ENCODE results near the gene GMDS. TPM values are rescaled to one million over a fixed set of nuclear protein-coding genes. Genes with fewer than 3 reads are reported as not detected.

Gene GMDS
- total and polyA plus RNA-seq, 5 donors: 8.1 to 13.5 (median 12.6) TPM

DNA sequence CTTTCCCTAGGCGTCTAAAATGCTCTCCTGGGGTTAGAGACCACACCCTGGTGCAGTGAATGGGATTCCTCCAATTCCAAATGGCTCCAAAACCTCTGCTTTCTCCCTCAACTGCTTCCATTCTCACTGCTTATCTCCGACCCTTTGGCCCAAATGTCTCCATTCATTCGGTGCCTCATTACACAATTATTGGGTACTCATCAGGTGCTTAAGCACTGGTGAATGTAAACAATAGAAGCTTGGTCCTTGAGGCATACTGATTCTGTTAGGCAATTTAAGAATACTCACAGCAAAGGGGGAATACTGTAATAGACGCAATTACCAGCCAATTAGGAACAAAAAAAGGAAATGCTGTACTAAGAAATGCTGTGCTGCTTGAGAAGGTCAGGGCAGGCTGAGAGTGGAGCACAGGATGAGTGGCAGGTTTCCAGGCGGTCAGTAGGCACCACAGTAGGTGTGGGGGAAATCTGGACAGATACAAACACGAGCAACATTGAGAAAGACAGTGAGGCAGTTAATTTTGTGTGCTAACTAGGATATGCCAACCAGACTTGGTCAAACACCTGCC, 23.0 kb downstream of the GMDS start:
- DNase-seq: no peak
- Histone ChIP-seq H3K27ac (ENCODE audit: low read length) (peak overlapping the region; percentile 36), H3K9me3 (ENCODE audit: control insufficient read depth, low read length) (no peaks in the 10 kb centered on the region), H3K4me1 (ENCODE audit: control insufficient read depth, insufficient read depth, low read length) (no peaks in the 10 kb centered on the region), H3K4me3 (ENCODE audit: low read length) (peak overlapping the region; percentile 66), H3K27me3 (ENCODE audit: control insufficient read depth, insufficient read depth) (no peaks in the 10 kb centered on the region)
- intact Hi-C loops (cut with DNase I): no loop called here
- peak; percentile 31 to 61 for ATAC-seq
- 44% methylated on average over 6 of the region's 6 CpGs for WGBS

DNA sequence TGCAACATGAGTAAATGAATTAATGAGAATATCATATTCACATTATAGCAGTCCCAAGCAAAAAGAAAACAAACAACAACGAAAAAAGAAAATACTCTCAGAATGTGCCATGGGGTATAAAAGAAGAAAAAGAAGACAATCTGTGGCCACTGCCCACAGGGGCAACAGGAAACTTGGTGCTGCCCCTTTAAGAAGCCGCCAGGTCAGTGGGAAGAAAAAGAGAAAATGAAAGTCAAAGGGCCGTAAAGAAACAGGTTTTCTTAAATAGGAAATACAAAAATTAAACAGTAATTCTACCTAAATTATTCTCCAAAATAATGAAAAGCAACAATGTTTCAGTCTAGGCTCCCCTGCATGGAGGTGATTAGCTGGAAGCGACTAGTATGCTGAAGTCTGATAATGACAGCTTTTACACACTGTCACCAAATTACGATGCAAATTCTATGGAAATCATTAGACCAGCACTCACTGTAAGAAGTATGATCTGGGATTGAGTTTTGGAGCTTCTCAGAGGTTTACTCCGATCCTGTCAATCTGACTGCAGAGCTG, 23.6 kb downstream of the GMDS start:
- Histone ChIP-seq H3K9me3 (ENCODE audit: control insufficient read depth, low read length) (no peaks in the 10 kb centered on the region), H3K4me3 (ENCODE audit: low read length) (peak overlapping the region; percentile 66), H3K27ac (ENCODE audit: low read length) (peak overlapping the region; percentile 36), H3K27me3 (ENCODE audit: control insufficient read depth, insufficient read depth) (no peaks in the 10 kb centered on the region), H3K4me1 (ENCODE audit: control insufficient read depth, insufficient read depth, low read length) (no peaks in the 10 kb centered on the region)
- DNase-seq (no peak), ATAC-seq (no peak)
- intact Hi-C loops (cut with DNase I): no loop called here
- 48% methylated on average over 6 of the region's 6 CpGs for WGBS

DNA sequence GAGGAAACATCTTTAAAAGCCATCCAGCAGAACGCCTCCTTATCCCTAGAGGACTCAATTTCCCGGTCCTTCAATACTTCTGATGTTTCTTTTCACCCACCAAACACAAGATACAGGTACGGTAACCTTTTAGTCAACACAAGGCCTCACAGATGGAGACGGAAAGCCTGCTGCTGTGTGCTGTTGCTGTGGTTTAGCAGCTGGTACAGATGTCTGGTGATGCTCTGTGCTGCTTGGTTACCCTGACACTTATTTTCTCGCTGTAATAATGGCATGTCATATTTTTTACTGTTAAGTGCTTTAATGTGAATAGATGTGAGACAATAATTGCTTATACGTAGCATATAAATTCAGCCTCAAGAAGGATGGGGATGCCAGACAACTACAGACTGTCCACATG, 25.3 kb downstream of the GMDS start:
- ATAC-seq (no peak), DNase-seq (no peak)
- Histone ChIP-seq H3K4me1 (ENCODE audit: control insufficient read depth, insufficient read depth, low read length) (no peaks in the 10 kb centered on the region), H3K4me3 (ENCODE audit: low read length) (no peak overlapping the region), H3K27ac (ENCODE audit: low read length) (no peak overlapping the region), H3K27me3 (ENCODE audit: control insufficient read depth, insufficient read depth) (no peaks in the 10 kb centered on the region), H3K9me3 (ENCODE audit: control insufficient read depth, low read length) (no peaks in the 10 kb centered on the region)
- intact Hi-C loops (cut with DNase I): no loop called here
- 84% methylated on average over 6 of the region's 6 CpGs for WGBS

DNA sequence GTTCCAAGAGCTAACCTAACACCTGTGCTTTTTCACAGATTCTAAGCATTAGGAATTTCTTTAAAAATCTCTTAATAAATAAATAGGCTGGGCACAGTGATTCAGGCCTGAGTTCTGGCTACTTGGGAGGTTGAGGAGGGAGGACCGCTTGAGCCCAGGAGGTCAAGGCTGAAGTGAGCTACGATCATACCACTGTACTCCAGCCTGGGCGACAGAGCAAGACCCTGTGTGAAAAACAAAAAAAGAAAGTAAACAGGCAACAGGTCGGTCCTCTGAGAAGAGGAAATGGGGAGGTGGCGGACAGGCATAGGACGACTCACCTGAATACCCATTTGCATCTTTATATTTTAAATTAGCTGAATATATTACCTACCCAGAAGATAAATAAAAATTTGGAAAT, 26.5 kb downstream of the GMDS start:
- DNase-seq: no peak
- Histone ChIP-seq H3K4me3 (ENCODE audit: low read length) (no peak overlapping the region), H3K4me1 (ENCODE audit: control insufficient read depth, insufficient read depth, low read length) (no peaks in the 10 kb centered on the region), H3K9me3 (ENCODE audit: control insufficient read depth, low read length) (no peaks in the 10 kb centered on the region), H3K27ac (ENCODE audit: low read length) (no peak overlapping the region), H3K27me3 (ENCODE audit: control insufficient read depth, insufficient read depth) (no peaks in the 10 kb centered on the region)
- intact Hi-C loops (cut with DNase I): no loop called here
- WGBS: 95% methylated on average over 6 of the region's 6 CpGs
- ATAC-seq: no peak

DNA sequence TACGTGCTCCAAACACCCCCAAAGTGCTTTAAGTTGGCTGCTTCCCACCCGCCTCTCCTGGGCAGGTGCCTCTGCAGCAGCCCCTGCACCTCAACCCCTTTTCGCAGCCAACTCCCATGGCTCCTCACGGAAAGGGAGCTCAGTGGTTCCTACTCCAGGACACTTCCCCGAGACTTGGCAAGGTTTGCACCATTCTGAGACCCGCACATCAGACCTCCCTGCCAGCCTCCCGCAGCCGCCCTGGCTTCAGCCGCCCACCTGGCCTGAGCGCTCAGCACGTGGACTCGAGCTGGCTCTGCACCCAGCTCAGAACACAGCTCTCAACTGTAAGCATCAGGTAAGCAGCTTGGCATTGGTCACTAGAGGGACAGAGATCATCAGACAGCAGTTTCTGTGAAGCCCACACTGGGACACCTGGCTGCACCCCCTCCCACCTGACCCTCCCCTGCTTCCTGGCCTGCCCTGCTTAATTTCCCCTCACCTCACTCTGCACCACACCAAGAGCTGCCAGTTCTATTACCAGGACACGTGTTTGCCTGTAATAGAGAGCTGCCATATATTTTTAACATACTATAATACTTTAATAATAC, 28.5 kb downstream of the GMDS start:
- ATAC-seq: no peak

DNA sequence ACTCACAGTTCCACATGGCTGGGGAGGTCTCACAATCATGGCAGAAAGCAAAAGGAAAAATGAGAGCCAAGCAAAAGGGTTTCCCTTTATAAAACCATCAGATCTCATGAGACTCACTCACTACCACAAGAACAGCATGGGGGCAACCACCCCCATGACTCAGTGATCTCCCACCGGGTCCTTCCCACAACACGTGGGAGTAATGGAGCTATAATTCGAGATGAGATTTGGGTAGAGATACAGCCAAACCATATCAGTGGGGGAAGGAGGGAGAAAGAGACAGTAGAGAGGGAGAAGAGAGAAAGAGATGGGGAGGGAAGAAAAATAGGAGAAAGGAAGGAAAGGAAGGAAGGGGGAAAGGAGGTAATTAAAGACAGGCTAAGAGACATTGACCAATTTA, 30.1 kb downstream of the GMDS start:
- H3K4me1 ChIP-seq (ENCODE audit: control insufficient read depth, insufficient read depth, low read length): no peaks in the 10 kb centered on the region
- no peak for ATAC-seq
- intact Hi-C loops (cut with DNase I): no loop called here
- no peak for DNase-seq
- WGBS: 80% methylated on average over 3 of the region's 3 CpGs
- H3K9me3 ChIP-seq (ENCODE audit: control insufficient read depth, low read length): no peaks in the 10 kb centered on the region
- H3K4me3 ChIP-seq (ENCODE audit: low read length): no peak overlapping the region
- no peak overlapping the region for H3K27ac ChIP-seq (ENCODE audit: low read length)
- H3K27me3 ChIP-seq (ENCODE audit: control insufficient read depth, insufficient read depth): no peaks in the 10 kb centered on the region

More for the DNA sequence above, 28.5 kb downstream of the GMDS start:
- Histone ChIP-seq H3K27ac (ENCODE audit: low read length) (no peak overlapping the region), H3K9me3 (ENCODE audit: control insufficient read depth, low read length) (no peaks in the 10 kb centered on the region), H3K27me3 (ENCODE audit: control insufficient read depth, insufficient read depth) (no peaks in the 10 kb centered on the region), H3K4me1 (ENCODE audit: control insufficient read depth, insufficient read depth, low read length) (no peaks in the 10 kb centered on the region), H3K4me3 (ENCODE audit: low read length) (no peak overlapping the region)
- DNase-seq: peak in 1 of 3 donors; percentile 37
- intact Hi-C loops (cut with DNase I): no loop called here
- 93% methylated on average over 13 of the region's 13 CpGs for WGBS

DNA sequence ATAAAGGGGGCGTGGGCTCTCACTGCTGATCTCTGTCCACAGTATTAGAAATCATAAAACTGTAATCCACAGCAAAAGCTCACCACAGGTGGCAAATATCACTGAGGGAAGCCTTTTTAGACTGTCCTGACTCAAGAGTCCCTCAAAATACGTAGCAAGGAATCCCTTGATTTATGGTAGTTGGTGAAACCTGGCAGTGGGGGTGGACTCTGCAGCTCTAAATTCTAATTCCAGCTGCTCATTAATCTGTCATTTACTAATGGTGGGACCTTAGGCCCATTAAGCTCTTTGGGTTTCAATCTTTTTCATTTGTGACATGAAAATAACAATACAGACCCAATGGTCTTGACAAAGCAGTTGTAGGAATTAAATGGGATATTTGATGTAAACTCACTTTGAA, 32.3 kb downstream of the GMDS start:
- DNase-seq: no peak
- Histone ChIP-seq H3K4me3 (ENCODE audit: low read length) (no peak overlapping the region), H3K27ac (ENCODE audit: low read length) (no peak overlapping the region), H3K9me3 (ENCODE audit: control insufficient read depth, low read length) (no peaks in the 10 kb centered on the region), H3K27me3 (ENCODE audit: control insufficient read depth, insufficient read depth) (no peaks in the 10 kb centered on the region), H3K4me1 (ENCODE audit: control insufficient read depth, insufficient read depth, low read length) (peaks cover 2% of the 10 kb centered on the region)
- intact Hi-C loops (cut with DNase I): no loop called here
- no peak for ATAC-seq
- WGBS: 94% methylated on average over 2 of the region's 2 CpGs

DNA sequence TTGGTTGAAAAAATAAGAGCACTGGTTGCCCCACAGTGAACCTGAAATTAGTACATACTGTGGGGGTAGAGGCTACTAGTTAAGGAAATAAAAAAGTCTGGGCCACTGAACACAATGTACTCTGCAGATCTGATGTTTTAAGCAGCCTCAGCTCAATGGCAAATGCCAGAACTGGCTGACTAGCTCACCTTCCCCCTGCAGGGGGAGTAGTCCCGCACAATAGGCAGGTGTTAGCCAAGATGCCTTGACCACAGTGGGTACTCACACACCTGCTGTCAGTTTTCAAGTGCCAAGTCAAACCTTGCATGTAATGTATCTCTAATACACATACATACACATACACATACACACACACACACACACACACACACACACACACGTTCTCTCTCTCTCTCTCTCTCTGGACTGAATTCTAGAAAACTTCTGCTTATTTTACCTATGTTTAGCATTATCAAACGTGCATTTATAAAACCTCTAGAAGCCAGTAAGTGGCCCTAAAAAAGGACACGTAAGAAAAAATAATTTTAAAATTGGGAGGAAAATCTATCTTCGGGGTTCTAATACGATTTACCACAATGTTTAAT, 36.1 kb downstream of the GMDS start:
- DNase-seq (no peak), ATAC-seq (peak in 1 of 2 donors; percentile 47)
- Histone ChIP-seq H3K27ac (ENCODE audit: low read length) (no peak overlapping the region), H3K4me3 (ENCODE audit: low read length) (no peak overlapping the region), H3K9me3 (ENCODE audit: control insufficient read depth, low read length) (no peaks in the 10 kb centered on the region), H3K4me1 (ENCODE audit: control insufficient read depth, insufficient read depth, low read length) (peaks cover 2% of the 10 kb centered on the region), H3K27me3 (ENCODE audit: control insufficient read depth, insufficient read depth) (no peaks in the 10 kb centered on the region)
- intact Hi-C loops (cut with DNase I): no loop called here
- 65% methylated on average over 6 of the region's 6 CpGs for WGBS

DNA sequence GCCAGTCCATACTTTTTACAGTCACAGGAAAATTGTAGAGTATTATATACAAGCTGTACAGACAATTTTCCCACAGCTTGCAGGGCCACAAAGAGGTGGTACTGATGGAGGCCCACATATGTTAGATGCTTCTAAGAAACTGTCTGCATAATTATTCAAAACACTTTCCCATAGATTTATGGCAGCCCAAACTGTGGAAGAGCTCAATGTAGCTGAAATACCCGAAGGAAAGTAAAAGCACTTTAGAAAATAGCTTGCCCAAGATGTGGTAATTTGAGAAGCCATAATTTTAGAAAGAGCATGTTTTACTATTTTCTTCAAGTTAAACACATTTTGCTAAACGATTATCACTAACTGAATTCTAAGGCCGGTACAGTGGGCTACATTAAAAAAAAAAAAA, 36.9 kb downstream of the GMDS start:
- Histone ChIP-seq H3K27ac (ENCODE audit: low read length) (no peak overlapping the region), H3K9me3 (ENCODE audit: control insufficient read depth, low read length) (no peaks in the 10 kb centered on the region), H3K4me3 (ENCODE audit: low read length) (no peak overlapping the region), H3K4me1 (ENCODE audit: control insufficient read depth, insufficient read depth, low read length) (peaks cover 2% of the 10 kb centered on the region), H3K27me3 (ENCODE audit: control insufficient read depth, insufficient read depth) (no peaks in the 10 kb centered on the region)
- 91% methylated on average over 3 of the region's 3 CpGs for WGBS
- no peak for ATAC-seq
- no peak for DNase-seq
- intact Hi-C loops (cut with DNase I): no loop called here

DNA sequence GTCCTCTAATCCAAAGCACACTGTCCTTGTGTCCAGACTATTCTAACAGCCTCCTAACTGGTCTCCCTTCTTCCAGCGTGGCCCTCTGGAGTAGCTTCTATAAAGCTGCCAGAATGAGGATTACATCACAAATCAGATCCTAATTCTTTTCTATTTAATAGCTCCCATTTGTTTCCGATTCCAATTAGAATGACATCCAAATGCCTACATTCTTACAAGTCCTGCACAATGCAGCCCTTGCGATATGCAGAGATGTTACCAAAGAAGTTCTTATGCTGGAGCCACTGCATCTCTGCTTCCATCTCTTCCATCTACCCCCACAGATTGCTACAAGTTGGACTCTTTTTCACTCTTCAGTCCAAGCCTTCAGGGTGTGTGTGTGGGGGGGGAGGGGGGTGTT, 40.0 kb downstream of the GMDS start:
- Histone ChIP-seq H3K4me1 (ENCODE audit: control insufficient read depth, insufficient read depth, low read length) (peaks cover 5% of the 10 kb centered on the region), H3K27ac (ENCODE audit: low read length) (no peak overlapping the region), H3K4me3 (ENCODE audit: low read length) (no peak overlapping the region), H3K27me3 (ENCODE audit: control insufficient read depth, insufficient read depth) (no peaks in the 10 kb centered on the region), H3K9me3 (ENCODE audit: control insufficient read depth, low read length) (no peaks in the 10 kb centered on the region)
- 92% methylated on average over 3 of the region's 3 CpGs for WGBS
- DNase-seq (no peak), ATAC-seq (no peak)
- intact Hi-C loops (cut with DNase I): no loop called here

DNA sequence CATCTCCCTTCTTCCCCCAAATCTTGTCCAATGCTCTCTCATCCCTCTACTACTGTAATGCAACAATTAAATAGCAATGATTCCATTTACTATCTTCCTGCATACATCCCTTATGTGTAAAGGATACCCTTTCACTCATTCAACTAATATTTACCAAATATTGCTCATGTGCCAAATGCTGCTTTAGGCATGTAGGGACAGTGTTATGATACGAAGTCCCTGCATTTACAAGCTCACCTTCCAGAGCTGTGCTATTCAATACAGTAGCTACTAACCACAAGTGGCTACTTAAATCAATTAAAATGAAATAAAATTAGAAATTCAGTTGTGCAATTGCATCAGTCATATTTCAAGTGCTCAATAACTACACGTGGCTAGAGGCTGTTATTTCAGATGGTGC, 41.1 kb downstream of the GMDS start:
- ATAC-seq (no peak), DNase-seq (no peak)
- Histone ChIP-seq H3K27ac (ENCODE audit: low read length) (no peak overlapping the region), H3K4me1 (ENCODE audit: control insufficient read depth, insufficient read depth, low read length) (peaks cover 5% of the 10 kb centered on the region), H3K4me3 (ENCODE audit: low read length) (no peak overlapping the region), H3K9me3 (ENCODE audit: control insufficient read depth, low read length) (no peaks in the 10 kb centered on the region), H3K27me3 (ENCODE audit: control insufficient read depth, insufficient read depth) (no peaks in the 10 kb centered on the region)
- intact Hi-C loops (cut with DNase I): no loop called here
- 86% methylated on average over 2 of the region's 2 CpGs for WGBS
